MG63 (cell line): ENCODE results near the gene FSCN2. TPM values are rescaled to one million over a fixed set of nuclear protein-coding genes. Genes with fewer than 3 reads are reported as not detected.
"Not testable (repeated sequence)": the region's sequence is repeated elsewhere in the genome, so short reads cannot be mapped to it uniquely, and the experiment has no call there.

ENCODE experiments used
- DNase-seq: peaks from one replicate; pipeline ENCODE4 v3.0.0-alpha.2; 2020
- H3K27me3 ChIP-seq: fragments of 250-450 bp; sonication (Bioruptor Pico); 2 replicates; pipeline ENCODE4 v1.5.1; 2020; ENCODE audit warnings: mild to moderate bottlenecking, moderate library complexity
- H3K36me3 ChIP-seq: fragments of 250-450 bp; sonication (Bioruptor Pico); 2 replicates; pipeline ENCODE4 v1.5.1; 2020; ENCODE audit warnings: mild to moderate bottlenecking, moderate library complexity
- H3K4me3 ChIP-seq: fragments of 250-450 bp; sonication (Bioruptor Pico); 2 replicates; pipeline ENCODE4 v1.5.1; 2020; ENCODE audit warnings: mild to moderate bottlenecking, moderate library complexity
- H3K9me3 ChIP-seq: fragments of 250-450 bp; sonication (Bioruptor Pico); 2 replicates; pipeline ENCODE4 v1.5.1; 2020; ENCODE audit warnings: mild to moderate bottlenecking, moderate library complexity
- total RNA-seq: library from RNA; depleted of rRNA; stranded (reverse); fragments of >200 nt; shearing (Covaris generic); gene quantifications from 2 replicates; pipeline ENCODE4 v1.2.3, GENCODE V29; 2014; ENCODE audit warnings: low replicate concordance

Gene FSCN2
- total RNA-seq, 1 experiment from 2014 or later = not detected

- no peaks in the 10 kb centered on the region for H3K9me3 ChIP-seq
- no peaks in the 10 kb centered on the region for H3K27me3 ChIP-seq
- no peak for DNase-seq
- no peak overlapping the region for H3K4me3 ChIP-seq
- peaks cover 21% of the 10 kb centered on the region for H3K36me3 ChIP-seq
These were observed 9.9 kb upstream of the FSCN2 start for GRCh38 chr17:81518113-81518784.

DNA sequence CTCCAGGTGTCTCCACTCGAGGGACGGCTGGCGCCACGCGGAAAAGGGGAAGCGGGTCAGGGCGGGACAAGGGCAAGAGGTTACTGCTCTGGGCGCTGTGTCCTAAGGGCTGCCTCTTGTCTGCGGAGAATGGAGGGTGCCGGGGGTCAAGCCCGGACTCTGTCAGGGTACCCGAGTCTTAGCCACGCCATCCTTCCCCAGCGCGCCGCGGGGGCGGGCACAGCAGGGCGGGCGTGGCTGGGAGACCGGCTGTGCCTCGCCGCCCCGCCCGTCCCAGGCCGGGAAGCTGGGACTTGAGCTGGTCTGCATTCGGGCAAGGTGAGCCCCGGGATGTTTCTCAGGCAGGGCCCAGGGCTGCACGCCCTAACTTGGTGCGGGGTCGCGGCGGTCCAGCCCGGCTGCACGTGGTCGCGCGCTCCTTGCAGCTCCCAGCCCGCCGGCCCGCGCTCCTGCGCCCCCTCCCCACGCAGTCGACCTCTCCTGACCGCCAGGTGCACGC, 9.3 kb upstream of the FSCN2 start:
- Histone ChIP-seq H3K36me3 (peaks cover 21% of the 10 kb centered on the region), H3K4me3 (no peak overlapping the region), H3K27me3 (no peaks in the 10 kb centered on the region), H3K9me3 (no peaks in the 10 kb centered on the region)
- no peak for DNase-seq

DNA sequence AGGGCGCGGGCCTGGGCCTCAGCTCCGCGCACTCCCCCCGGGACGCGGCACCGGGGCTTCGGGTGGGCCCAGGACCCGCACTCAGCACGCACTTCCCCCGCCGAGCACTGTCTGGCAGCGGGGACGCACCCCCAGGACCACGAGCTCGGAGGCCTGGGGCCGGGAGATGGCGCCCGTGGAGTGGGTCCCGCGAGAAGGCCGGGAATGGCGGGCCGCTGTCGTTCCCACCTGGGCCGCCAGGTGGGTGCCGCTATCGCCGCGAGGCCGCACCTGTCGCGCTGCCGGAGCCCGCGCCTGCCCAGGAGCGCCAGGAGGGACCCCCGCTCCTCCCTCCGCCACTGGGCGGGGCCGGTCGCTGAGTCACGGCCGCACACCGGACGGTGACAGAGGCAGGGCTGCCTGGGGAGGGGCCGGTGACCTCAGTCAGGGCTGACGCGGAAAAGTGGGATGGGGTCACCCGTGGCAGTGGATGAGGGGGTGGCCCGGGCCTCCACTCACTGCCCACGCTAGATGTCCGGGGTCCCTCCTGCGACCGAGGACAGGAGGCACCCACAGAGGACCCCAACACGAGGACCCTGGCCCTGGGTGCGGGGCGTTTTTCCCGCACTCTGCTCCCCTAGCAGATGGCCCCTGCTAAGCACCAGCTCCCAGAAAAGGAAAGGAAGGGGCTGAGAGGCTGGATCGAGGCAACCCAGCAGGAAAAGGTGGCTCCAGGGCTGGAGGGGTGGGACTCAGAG, 8.7 kb upstream of the FSCN2 start:
- Histone ChIP-seq H3K27me3 (no peaks in the 10 kb centered on the region), H3K4me3 (no peak overlapping the region), H3K36me3 (peaks cover 21% of the 10 kb centered on the region), H3K9me3 (no peaks in the 10 kb centered on the region)
- DNase-seq = no peak

- H3K36me3 ChIP-seq = peaks cover 19% of the 10 kb centered on the region
- DNase-seq = no peak
- no peak overlapping the region for H3K4me3 ChIP-seq
- no peaks in the 10 kb centered on the region for H3K27me3 ChIP-seq
- H3K9me3 ChIP-seq = no peaks in the 10 kb centered on the region
These were observed 7.9 kb upstream of the FSCN2 start for GRCh38 chr17:81520021-81520901.

GRCh38 chr17:81522491-81523401, 5.4 kb upstream of the FSCN2 start:
- Histone ChIP-seq H3K27me3 (no peaks in the 10 kb centered on the region), H3K4me3 (no peak overlapping the region), H3K9me3 (no peaks in the 10 kb centered on the region), H3K36me3 (no peaks in the 10 kb centered on the region; the same call in 1 of the 2 replicates)
- no peak for DNase-seq

DNA sequence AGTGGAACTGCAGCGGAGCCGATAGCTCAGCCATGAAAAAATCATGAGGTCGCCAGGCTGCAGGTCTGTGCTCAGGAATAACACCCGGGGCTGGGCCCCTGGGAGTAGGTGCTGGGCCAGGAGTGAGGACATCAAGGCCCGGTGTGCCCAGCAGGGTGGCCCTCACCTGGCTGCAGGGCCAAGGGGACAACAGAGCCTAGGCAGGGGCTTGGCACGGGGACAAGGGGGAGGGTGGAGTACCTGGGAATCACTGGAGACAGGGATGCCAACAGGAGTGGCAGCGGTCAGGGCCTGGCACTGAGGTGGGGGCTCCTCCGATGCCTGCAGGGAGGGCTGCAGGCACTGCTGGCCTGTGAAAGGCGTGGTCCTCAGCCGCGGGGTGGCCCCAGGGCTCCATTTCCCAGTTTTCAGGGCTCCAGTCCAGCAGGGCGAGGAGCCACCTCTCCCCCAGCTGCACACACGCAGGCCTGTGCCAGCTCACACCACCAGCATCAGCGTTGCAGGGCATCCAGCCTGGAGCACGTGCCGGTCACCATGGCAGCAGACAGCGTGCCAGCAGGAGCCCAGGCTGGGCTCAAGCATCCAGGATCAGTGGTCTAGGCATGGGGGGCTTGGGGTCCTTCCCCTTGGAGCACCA, 4.7 kb upstream of the FSCN2 start:
- no peaks in the 10 kb centered on the region for H3K27me3 ChIP-seq
- peak; percentile 91 for DNase-seq
- H3K9me3 ChIP-seq = no peaks in the 10 kb centered on the region
- H3K36me3 ChIP-seq = no peaks in the 10 kb centered on the region; the same call in 1 of the 2 replicates
- no peak overlapping the region for H3K4me3 ChIP-seq

DNA sequence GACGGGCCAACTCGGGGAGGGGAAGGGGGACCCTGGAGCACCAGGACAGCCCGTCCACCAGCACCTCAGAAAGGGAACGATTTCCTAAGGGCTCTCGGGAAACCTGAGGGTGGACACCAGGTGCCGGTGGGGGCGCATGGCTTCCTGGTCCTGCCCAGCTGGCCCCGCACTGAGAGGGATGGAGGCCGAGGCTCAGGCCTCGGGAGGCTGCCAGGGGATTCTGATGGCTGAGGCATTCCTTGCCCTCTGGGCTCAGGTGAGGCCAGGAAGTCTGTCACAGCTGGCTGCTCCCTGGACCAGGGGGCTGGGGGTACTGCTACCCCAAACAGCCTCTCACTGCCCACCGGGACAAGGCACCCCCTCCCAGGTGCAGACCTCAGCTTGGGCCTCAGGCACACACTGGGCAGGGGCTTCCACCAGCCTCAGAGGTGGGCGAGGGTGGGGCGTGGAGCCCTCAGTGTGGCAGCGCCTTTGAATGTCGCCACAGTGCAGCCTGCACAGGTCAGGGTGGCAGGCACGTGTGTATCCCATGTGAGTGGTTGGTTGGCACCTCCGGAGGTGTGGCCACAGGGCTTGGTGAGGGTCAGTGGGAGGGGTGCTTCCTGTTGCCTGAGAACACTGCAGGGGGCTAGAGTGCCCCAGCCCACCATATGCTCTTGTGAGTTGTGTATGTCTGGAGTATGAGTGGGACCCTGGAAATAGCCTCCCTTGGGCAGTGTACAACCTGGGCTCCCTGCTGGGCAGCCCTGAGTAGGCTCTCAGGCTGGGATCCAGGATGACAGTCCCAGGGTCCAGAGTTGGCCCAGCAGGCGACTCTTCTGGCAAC, 3.9 kb upstream of the FSCN2 start:
- Histone ChIP-seq H3K27me3 (no peaks in the 10 kb centered on the region), H3K36me3 (no peaks in the 10 kb centered on the region), H3K9me3 (no peaks in the 10 kb centered on the region), H3K4me3 (no peak overlapping the region)
- peak; percentile 8 for DNase-seq

- no peak for DNase-seq
- Histone ChIP-seq H3K27me3 (no peaks in the 10 kb centered on the region), H3K9me3 (no peaks in the 10 kb centered on the region), H3K36me3 (no peaks in the 10 kb centered on the region), H3K4me3 (no peak overlapping the region)
These were observed 3.4 kb upstream of the FSCN2 start for GRCh38 chr17:81524865-81525159.

DNA sequence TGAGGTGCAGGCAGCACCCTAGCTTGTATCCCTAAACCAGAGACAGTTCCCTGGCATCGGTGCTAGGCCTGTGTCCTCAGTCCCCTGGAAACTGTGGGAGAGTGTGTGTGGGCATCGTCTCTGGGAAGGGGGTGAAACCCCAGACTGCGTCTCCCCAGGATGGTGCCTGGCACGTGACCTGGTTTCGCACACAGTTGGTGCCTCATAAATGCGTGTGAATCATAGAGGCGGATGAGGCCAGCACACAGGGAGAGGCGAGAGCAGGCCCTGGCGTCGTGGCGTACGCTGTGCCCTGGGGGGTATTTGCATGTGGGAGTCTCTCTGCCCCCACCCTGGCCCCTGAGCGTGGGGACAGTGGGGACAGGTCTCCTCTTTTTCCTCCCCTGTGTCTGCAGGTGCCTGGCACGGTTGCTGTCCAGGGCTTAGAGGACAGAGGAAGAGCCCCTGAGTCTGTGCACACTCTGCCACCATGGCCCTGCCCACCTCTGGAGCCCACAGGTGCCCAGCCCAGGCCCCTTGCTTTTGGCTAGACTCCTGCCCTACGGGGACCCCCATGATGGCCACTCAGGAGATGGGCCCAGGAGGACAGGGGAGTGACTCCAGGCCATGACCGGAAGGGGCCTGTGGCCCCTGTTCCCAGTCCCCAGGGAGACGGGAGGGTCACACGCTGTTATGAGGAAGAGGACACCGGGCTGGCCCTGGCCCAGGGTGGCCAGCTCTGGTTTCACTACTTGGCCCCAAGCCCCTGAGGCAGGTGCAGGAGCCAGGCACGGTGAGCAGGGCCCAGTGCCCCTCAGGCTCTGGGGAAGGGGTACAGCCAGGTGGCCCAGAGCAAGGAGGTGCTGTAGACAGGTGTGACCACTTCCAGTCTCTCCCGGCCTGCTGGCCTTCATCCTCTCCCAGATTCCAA, 1.3 kb upstream of the FSCN2 start:
- Histone ChIP-seq H3K9me3 (no peaks in the 10 kb centered on the region), H3K4me3 (no peak overlapping the region), H3K27me3 (no peaks in the 10 kb centered on the region), H3K36me3 (no peaks in the 10 kb centered on the region)
- peak; percentile 0 for DNase-seq

DNA sequence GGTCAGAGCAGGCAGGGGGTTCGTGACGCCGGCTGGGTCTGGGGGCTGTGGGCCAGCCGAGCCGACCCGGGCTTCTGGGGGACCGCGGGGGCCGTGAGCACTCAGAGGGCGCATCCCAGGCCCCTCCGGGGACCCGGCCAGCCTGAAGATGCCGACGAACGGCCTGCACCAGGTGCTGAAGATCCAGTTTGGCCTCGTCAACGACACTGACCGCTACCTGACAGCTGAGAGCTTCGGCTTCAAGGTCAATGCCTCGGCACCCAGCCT, 140 bp downstream of the FSCN2 start:
- Histone ChIP-seq H3K9me3 (no peaks in the 10 kb centered on the region), H3K4me3 (no peak overlapping the region), H3K36me3 (no peaks in the 10 kb centered on the region), H3K27me3 (no peaks in the 10 kb centered on the region)
- DNase-seq = no peak

GRCh38 chr17:81528651-81529436, 667 bp downstream of the FSCN2 start:
- no peak for DNase-seq
- Histone ChIP-seq H3K36me3 (no peaks in the 10 kb centered on the region), H3K4me3 (no peak overlapping the region), H3K27me3 (no peaks in the 10 kb centered on the region), H3K9me3 (no peaks in the 10 kb centered on the region)

GRCh38 chr17:81529437-81529803, 1.2 kb downstream of the FSCN2 start:
- DNase-seq = no peak
- Histone ChIP-seq H3K9me3 (no peaks in the 10 kb centered on the region), H3K4me3 (no peak overlapping the region), H3K36me3 (no peaks in the 10 kb centered on the region), H3K27me3 (no peaks in the 10 kb centered on the region)

DNA sequence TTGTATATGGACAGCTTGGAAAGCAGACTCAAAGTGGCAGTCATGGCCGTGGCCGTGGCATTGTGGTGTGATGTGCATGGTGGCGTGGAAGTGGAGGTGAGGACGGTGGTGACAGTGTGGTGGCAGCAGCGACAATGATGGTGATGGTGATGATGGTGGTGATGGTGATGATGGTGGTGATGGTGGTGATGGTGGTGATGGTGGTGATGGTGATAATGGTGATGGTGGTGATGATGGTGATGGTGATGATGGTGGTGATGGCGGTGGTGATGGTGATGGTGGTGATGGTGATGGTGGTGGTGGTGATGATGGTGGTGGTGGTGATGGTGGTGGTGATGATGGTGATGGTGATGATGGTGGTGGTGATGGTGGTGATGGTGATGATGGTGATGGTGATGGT, 2.8 kb downstream of the FSCN2 start:
- not testable (repeated sequence) for H3K4me3 ChIP-seq, H3K9me3 ChIP-seq, DNase-seq, H3K36me3 ChIP-seq, H3K27me3 ChIP-seq

DNA sequence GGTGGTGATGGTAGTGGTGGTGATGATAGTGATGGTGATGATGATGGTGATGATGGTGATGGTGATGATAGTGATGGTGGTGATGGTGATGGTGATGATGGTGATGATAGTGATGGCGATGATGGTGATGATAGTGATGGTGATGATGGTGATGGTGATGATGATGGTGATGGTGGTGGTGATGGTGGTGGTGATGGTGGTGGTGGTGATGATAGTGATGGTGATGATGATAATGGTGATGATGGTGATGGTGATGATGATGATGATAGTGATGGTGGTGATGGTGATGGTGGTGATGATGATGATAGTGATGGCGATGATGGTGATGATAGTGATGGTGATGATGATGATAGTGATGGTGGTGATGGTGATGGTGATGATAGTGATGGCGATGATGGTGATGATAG, 3.8 kb downstream of the FSCN2 start:
- H3K27me3 ChIP-seq, H3K36me3 ChIP-seq, H3K4me3 ChIP-seq, H3K9me3 ChIP-seq, DNase-seq: not testable (repeated sequence)
